Measurements from ENCODE around the gene DENND10. TPM values are rescaled to one million over a fixed set of nuclear protein-coding genes. Genes with fewer than 3 reads are reported as not detected.
A peak's percentile ranks its signal among the peaks of the same experiment; 100 is the strongest.
"Not testable (repeated sequence)": the region's sequence is repeated elsewhere in the genome, so short reads cannot be mapped to it uniquely, and the experiment has no call there.

The DENND10 gene
- total RNA-seq, 2 experiments from 2014 or later: 38.8 to 43.1 TPM

DNA sequence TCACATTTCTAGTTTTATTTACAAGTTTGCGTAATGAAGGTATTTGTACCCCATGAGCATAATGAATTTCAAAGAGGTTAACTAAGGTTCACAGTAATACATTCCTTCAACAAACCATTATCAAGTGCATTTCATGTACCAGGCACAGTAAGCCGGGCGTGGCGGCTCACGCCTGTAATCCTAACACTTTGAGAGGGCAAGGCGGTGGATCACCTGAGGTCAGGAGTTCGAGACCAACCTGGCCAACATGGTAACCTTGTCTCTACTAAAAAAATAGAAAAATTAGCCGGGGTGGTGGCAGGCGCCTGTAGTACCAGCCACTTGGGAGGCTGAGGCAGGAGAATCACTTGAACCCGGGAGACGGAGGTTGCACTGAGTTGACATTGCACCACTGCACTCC lies 19.0 kb upstream of the DENND10 start:
- no peak overlapping the region for H3K27ac Mint-ChIP-seq
- H3K27me3 Mint-ChIP-seq: no peaks in the 10 kb centered on the region
- POLR2A ChIA-PET: no interaction called here
- H3K4me1 Mint-ChIP-seq: peaks cover 18% of the 10 kb centered on the region
- no peak overlapping the region for H3K4me3 Mint-ChIP-seq
- H3K9me3 Mint-ChIP-seq: no peaks in the 10 kb centered on the region
- peaks cover 6% of the 10 kb centered on the region for H3K36me3 Mint-ChIP-seq
- DNase-seq: no peak
- no peak for ATAC-seq (ENCODE audit: low read depth)

DNA sequence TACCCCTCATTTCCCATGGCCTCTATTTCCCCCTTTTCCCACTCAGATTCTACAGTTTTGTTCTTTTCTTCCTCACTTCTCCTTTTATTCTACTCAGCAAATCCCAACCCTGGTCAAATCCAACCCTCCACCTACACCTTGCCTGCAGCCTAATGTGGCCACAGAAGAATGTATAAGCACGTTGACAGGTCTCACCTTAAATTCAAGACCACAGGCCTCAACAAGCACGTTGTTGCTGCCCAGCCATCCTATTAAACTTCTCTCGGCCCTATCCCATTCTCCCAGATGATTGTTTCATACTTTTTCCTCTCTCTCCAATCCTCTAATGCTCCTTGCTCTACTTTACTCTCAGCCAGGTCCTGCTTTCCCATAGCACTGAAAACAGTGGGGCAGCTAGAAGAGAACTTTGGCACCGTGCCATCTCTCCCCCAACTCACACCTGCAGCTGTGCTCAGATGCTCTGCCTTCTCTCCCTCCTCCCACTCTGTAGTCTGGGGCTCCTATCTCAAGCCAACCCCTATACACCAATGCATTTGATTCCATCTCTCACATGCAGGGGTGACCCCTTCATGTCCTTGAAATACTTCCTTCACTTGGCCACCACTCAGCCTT lies 16.5 kb upstream of the DENND10 start:
- Mint-ChIP-seq H3K4me3 (no peak overlapping the region), H3K4me1 (peaks cover 23% of the 10 kb centered on the region), H3K9me3 (no peaks in the 10 kb centered on the region), H3K27ac (no peak overlapping the region), H3K36me3 (no peaks in the 10 kb centered on the region), H3K27me3 (no peaks in the 10 kb centered on the region)
- DNase-seq (no peak), ATAC-seq (ENCODE audit: low read depth) (no peak)
- POLR2A ChIA-PET: no interaction called here

DNA sequence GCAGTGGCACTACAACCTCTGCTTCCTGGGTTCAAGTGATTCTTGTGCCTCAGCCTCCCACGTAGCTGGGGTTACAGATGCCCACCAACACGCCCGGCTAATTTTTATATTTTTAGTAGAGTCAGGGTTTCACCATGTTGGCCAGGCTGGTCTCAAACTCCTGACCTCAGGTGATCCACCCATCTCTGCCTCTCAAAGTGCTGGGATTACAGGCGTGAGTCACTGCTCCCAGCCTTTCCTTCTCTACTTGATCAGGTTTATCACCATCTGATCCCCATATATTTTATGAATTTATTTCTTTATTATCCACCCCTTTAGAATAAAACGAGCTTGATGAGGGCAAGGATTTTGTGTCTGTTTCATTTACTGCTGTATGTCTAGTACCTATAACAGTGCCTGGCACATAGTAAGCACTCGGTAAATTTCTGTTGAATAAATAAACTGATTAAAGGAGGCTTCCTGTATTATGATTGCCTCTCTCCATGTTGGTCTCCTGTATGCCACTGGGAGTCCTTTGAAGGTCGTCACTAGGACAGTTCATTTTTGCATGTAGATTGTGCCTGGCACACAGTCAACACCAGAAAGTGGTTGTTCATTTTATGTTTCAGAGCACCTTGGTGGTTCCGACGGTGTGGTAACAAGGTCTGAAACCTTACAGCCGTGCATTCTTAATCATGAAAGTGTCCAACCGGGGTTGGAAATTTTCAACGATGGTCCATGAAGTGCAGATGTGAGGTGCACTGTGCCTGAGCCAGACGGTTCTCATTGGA lies 13.7 kb upstream of the DENND10 start:
- peaks cover 4% of the 10 kb centered on the region for H3K27me3 Mint-ChIP-seq
- H3K4me3 Mint-ChIP-seq: no peak overlapping the region
- H3K9me3 Mint-ChIP-seq: no peaks in the 10 kb centered on the region
- DNase-seq (no peak), ATAC-seq (ENCODE audit: low read depth) (no peak)
- peak overlapping the region; percentile 82 for H3K27ac Mint-ChIP-seq
- POLR2A ChIA-PET: interaction anchor here (0.9 to 1.5 kb wide), 7 partner anchors 7 to 75 kb away, joined by 3 to 8 read pairs (median 5); partner anchors contain the start of genes DENND10 and EIF3A
- no peaks in the 10 kb centered on the region for H3K36me3 Mint-ChIP-seq
- H3K4me1 Mint-ChIP-seq: peaks cover 20% of the 10 kb centered on the region

DNA sequence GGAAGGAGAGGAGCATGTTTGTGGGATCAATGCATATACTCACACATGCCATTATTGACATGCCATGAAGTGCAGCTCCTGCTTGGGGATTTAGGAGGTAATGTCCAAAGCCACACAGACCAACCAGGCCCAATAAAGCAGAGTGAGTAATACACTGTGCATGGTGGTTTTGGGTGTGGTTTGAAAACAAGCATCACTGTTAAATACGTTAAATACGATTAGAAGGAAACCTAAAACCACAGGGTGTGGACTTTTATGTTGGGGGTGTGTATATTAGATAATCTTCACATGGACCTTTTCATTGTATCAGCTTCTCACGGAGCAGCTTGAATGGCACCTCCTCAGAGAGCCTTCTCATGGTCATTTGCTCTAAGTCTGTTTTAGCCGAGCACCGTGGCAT lies 12.9 kb upstream of the DENND10 start:
- no peaks in the 10 kb centered on the region for H3K36me3 Mint-ChIP-seq
- peaks cover 6% of the 10 kb centered on the region for H3K27me3 Mint-ChIP-seq
- H3K9me3 Mint-ChIP-seq: no peaks in the 10 kb centered on the region
- DNase-seq (no peak), ATAC-seq (ENCODE audit: low read depth) (peak; percentile 82)
- peak overlapping the region; percentile 82 for H3K27ac Mint-ChIP-seq
- H3K4me3 Mint-ChIP-seq: peak overlapping the region; percentile 25
- H3K4me1 Mint-ChIP-seq: peaks cover 18% of the 10 kb centered on the region
- POLR2A ChIA-PET: interaction anchor here (0.9 to 1.5 kb wide), 6 partner anchors 8 to 74 kb away, joined by 5 to 8 read pairs (median 6); partner anchors contain the start of genes DENND10 and EIF3A

DNA sequence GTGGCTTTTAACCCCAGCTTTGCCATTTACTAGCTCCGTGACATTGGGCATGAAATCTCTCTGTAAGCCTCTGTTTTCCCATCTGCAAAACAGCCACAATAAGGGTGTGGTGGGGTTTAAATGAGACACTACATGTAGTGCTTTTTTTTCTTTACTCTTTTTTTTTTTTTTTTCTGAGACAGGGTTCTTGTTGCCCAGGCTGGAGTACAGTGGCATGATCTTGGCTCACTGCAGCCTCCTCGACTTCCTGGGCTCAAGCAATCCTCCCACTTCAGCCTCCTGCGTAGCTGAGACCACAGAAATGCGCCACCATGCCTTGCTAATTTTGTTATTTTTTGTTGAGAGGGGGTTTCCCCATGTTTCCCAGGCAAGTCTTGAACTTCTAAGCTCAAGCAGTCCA lies 8.3 kb upstream of the DENND10 start:
- H3K9me3 Mint-ChIP-seq: no peaks in the 10 kb centered on the region
- POLR2A ChIA-PET: interaction anchor here (0.7 kb wide), 1 partner anchor 15 kb away, joined by 4 read pairs; no protein-coding TSS in a partner anchor
- ATAC-seq (ENCODE audit: low read depth) (no peak), DNase-seq (no peak)
- H3K27ac Mint-ChIP-seq: no peak overlapping the region
- peaks cover 7% of the 10 kb centered on the region for H3K27me3 Mint-ChIP-seq
- no peak overlapping the region for H3K4me3 Mint-ChIP-seq
- H3K4me1 Mint-ChIP-seq: peaks cover 11% of the 10 kb centered on the region
- H3K36me3 Mint-ChIP-seq: no peaks in the 10 kb centered on the region

DNA sequence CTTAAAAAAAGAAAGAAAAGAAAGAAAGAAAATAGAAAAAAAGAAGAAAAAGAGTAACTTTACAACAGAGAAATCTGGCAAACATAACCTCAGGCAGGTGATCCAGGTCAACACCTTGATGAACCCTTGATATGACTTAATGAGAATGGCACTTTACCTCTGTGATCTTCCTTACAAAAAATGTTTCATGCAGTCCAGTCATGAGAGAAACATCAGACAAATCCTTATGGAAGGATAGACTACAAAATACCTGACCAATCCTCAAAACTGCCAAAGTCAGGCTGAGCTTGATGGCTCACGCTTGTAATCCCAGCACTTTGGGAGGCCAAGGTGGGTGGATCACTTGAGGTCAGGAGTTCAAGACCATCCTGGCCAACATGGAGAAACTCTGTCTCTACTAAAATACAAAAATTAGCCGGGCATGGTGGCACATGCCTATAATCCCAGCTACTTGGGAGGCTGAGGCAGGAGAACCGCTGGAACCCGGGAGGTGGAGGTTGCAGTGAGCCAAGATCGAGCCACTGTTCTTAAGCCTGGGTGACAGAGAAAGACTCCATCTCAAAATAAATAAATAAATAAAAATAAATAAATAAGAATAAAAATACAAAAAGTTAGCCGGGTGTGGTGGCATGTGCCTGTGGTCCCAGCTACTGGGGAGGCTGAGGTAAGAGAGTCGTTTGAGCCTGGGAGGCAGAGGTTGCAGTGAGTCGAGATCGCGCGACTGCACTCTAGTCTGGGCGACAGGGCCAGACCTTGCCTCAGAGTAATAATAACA lies 7.1 kb upstream of the DENND10 start:
- H3K36me3 Mint-ChIP-seq; H3K27ac Mint-ChIP-seq; H3K9me3 Mint-ChIP-seq; H3K4me3 Mint-ChIP-seq; DNase-seq; ATAC-seq (ENCODE audit: low read depth); H3K4me1 Mint-ChIP-seq: not testable (repeated sequence)
- H3K27me3 Mint-ChIP-seq: peaks cover 12% of the 10 kb centered on the region
- POLR2A ChIA-PET: interaction anchor here (1.3 kb wide), 1 partner anchor 17 kb away, joined by 3 read pairs; no protein-coding TSS in a partner anchor

DNA sequence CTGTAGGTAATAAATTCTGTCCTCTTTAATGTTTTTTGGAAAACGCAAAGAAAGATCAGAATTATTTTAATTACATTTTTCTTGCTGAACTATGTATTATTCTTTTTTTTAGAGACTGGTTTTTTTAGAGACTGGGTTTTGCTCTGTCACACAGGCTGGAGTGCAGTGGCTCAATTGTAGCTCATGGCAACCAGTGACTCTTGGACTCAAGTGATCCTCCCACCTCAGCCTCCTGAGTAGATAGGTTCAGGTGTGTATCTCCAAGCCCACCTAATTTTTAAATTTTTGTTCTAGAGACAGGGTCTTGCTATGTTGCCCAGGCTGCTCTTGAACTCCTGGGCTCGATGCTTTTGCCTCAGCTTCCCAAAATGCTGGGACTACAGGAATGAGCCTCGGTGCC lies 5.3 kb upstream of the DENND10 start:
- ATAC-seq (ENCODE audit: low read depth) (no peak), DNase-seq (no peak)
- POLR2A ChIA-PET: no interaction called here
- no peaks in the 10 kb centered on the region for H3K9me3 Mint-ChIP-seq
- H3K27me3 Mint-ChIP-seq: peaks cover 16% of the 10 kb centered on the region
- H3K4me3 Mint-ChIP-seq: no peak overlapping the region
- no peak overlapping the region for H3K27ac Mint-ChIP-seq
- H3K36me3 Mint-ChIP-seq: no peaks in the 10 kb centered on the region
- H3K4me1 Mint-ChIP-seq: peaks cover 6% of the 10 kb centered on the region

DNA sequence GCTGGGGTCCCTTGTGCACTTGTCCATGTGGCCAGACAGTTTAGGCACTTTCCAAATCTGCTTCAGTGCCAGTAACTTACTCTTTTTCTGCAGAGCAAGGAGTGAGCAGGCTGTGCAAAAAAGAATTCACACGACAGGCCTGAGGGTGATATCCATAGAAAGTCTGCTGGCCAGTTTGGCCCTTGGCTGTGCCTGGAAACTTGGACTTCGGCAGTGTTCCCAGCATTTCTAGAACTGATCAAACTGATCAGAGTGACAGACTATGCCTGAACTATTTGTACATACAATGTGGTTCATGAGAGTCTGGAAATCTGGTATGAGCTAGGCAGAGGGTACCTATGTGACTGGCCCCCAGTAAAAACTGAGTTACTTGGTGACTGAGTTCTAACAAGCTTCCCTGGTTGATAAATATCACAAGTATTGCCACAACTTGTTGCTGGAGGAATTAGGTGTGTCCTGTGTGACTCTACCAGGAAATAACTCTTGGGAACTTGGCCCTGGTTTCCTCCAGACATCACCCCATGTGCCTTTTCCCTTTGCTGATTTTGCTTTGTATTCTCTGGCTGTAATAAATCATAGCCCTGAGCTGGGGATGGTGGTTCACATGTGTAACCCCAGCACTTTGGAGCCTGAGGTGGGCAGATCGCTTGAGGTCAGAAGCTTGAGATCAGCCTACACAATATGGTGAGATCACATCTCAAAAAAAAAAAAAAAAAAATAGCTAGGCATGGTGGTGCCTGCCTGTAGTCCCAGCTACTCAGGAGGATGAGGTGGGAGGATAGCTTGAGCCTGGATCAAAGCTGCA lies 3.3 kb upstream of the DENND10 start:
- Mint-ChIP-seq H3K9me3 (no peaks in the 10 kb centered on the region), H3K4me1 (peaks cover 9% of the 10 kb centered on the region), H3K27me3 (peaks cover 12% of the 10 kb centered on the region), H3K27ac (no peak overlapping the region), H3K4me3 (no peak overlapping the region), H3K36me3 (no peaks in the 10 kb centered on the region)
- ATAC-seq (ENCODE audit: low read depth) (no peak), DNase-seq (no peak)
- POLR2A ChIA-PET: interaction anchor here (0.6 to 1.4 kb wide), 6 partner anchors 10 to 64 kb away, joined by 3 to 7 read pairs (median 4); no protein-coding TSS in a partner anchor

DNA sequence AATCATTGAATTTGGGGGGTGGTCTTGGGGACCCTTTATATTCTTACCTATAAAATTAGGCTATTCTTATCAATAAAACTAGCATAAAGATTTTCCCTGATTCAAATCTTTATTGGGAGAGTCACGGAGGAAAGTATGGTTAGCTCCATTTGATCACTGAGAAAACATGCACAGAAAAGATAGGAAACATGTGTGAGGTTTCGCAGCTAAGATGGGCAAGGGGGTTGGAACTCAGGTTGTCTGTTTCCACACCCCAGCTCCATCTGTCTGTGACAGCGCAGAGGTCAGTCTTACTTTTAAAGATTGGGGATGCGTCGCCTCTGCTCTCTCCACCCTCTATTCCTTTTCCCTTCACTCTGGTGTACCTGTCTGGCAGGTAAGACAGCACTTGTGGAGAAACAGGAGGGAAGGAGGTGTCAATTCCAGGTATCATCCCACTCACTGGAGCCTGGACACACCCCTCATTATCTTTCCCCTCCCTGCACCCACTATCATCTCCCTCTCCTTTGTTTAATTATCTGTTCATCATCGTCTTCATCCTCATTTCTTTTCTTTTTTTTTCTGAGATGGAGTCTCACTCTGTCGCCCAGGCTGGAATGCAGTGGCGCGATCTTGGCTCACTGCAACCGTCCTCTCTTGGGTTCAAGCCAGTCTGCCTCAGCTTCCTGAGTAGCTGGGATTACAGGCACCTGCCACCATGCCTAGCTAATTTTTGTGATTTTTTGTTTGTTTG lies 2.4 kb upstream of the DENND10 start:
- DNase-seq: no peak
- Mint-ChIP-seq H3K27me3 (peaks cover 9% of the 10 kb centered on the region), H3K36me3 (no peaks in the 10 kb centered on the region), H3K4me3 (no peak overlapping the region), H3K4me1 (peaks cover 8% of the 10 kb centered on the region), H3K9me3 (no peaks in the 10 kb centered on the region), H3K27ac (no peak overlapping the region)
- POLR2A ChIA-PET: interaction anchor here (0.6 to 3.7 kb wide), 7 partner anchors 10 to 78 kb away, joined by 3 to 42 read pairs (median 3); partner anchors contain the start of gene EIF3A
- ATAC-seq (ENCODE audit: low read depth): no peak

DNA sequence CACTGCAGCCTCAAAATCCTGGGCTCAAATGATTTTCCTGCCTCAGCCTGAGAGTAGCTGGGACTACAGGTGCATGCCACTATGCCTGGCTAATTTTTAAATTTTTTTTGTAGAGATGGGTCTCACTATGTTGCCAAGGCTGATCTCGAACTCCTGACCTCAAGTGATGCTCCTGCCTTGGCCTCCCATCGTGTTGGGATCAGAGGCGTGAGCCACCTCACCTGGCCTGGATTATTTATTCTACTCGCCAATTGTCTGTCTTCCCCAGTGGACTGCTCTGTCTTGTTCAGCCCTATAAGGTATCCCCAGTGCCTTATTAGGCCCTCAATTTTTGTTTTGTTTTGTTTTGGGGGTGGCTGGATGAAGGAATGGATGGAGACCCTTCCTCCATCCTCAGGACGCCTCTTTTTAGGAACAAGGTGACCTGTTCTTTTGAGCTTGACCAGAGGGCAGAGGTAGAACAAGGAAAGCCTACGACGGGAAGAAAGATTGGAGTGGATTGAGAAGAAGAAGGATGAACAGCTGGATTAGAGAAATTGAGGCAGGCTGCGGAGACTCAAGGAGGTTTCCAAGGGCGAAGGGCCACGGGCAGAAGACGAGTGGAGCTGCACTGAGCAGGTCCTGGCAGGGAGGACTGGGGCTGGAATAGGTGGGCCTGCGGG lies 541 bp upstream of the DENND10 start:
- no peaks in the 10 kb centered on the region for H3K9me3 Mint-ChIP-seq
- ATAC-seq (ENCODE audit: low read depth) (no peak), DNase-seq (no peak)
- POLR2A ChIA-PET: interaction anchor here (0.7 to 3.7 kb wide), 13 partner anchors 12 to 548 kb away, joined by 3 to 42 read pairs (median 5); partner anchors contain the start of genes BAG3, EIF3A, RGS10 and SFXN4
- H3K36me3 Mint-ChIP-seq: peaks cover 5% of the 10 kb centered on the region
- H3K27ac Mint-ChIP-seq: peak overlapping the region; percentile 55
- H3K4me3 Mint-ChIP-seq: peak overlapping the region; percentile 56
- peaks cover 9% of the 10 kb centered on the region for H3K27me3 Mint-ChIP-seq
- H3K4me1 Mint-ChIP-seq: peaks cover 9% of the 10 kb centered on the region

DNA sequence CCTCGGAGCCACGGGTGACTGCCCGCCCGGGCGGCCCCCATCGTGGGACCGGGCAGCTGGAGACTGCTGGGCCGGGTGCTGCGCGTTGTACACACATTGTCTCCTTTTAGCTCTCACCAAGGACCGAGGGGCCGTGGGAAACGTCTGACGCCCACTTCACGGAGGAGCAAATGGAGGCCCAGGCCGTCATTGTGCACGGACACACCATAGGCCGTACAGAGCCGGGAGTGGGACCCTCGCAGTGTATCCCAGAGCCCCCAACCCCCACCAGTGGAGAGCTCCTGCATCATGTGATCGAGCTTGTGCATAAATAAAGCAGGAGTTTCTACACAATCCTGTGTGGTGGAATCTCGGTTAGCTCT lies 722 bp downstream of the DENND10 start:
- ATAC-seq (ENCODE audit: low read depth): peak; percentile 17
- POLR2A ChIA-PET: interaction anchor here (0.6 to 3.7 kb wide), 16 partner anchors 11 to 660 kb away, joined by 3 to 42 read pairs (median 4); partner anchors contain the start of genes BAG3, EIF3A, NANOS1 and RGS10
- no peaks in the 10 kb centered on the region for H3K9me3 Mint-ChIP-seq

More for the DNA sequence above, 722 bp downstream of the DENND10 start:
- H3K4me1 Mint-ChIP-seq: peaks cover 9% of the 10 kb centered on the region
- H3K4me3 Mint-ChIP-seq: peak overlapping the region; percentile 81
- H3K27me3 Mint-ChIP-seq: peaks cover 9% of the 10 kb centered on the region
- H3K36me3 Mint-ChIP-seq: peaks cover 7% of the 10 kb centered on the region
- no peak for DNase-seq
- no peak overlapping the region for H3K27ac Mint-ChIP-seq
